Activated CD4-positive, alpha-beta memory T cell treated with anti-CD3 and anti-CD28 coated beads for 36 hours (primary cell): ENCODE results near the gene RGL1. TPM values are rescaled to one million over a fixed set of nuclear protein-coding genes. Genes with fewer than 3 reads are reported as not detected.
"Not testable (repeated sequence)": the region's sequence is repeated elsewhere in the genome, so short reads cannot be mapped to it uniquely, and the experiment has no call there.

ENCODE experiments used
- CTCF ChIA-PET: fragments of 350-600 bp; sonication (Branson Sonifier 250); formaldehyde crosslinking; loops from one replicate; lab custom pipeline; 2021; ENCODE audit warnings: antibody characterized with exemption, inconsistent platforms; lab: Charles Lee
- POLR2A ChIA-PET: fragments of 350-600 bp; sonication (Branson Sonifier 250); formaldehyde crosslinking; loops from one replicate; lab custom pipeline; 2021; ENCODE audit warnings: antibody characterized with exemption; lab: Charles Lee
- DNase-seq: peaks from one replicate; pipeline ENCODE4 v3.0.0-alpha.2; 2020
- H3K27ac Mint-ChIP-seq: one replicate; pipeline ENCODE4 v1.8.0; 2021; ENCODE audit warnings: mixed read lengths
- H3K27me3 Mint-ChIP-seq: one replicate; pipeline ENCODE4 v1.8.0; 2021; ENCODE audit warnings: mixed read lengths
- H3K36me3 Mint-ChIP-seq: one replicate; pipeline ENCODE4 v1.8.0; 2021; ENCODE audit warnings: mixed read lengths
- H3K4me1 Mint-ChIP-seq: one replicate; pipeline ENCODE4 v1.8.0; 2021; ENCODE audit warnings: low read depth, mixed read lengths
- H3K4me3 Mint-ChIP-seq: one replicate; pipeline ENCODE4 v1.8.0; 2021; ENCODE audit warnings: mild to moderate bottlenecking, mixed read lengths
- H3K9me3 Mint-ChIP-seq: one replicate; pipeline ENCODE4 v1.8.0; 2021; ENCODE audit warnings: mixed read lengths
- intact Hi-C: fragments of 100-400 bp; cut with micrococcal nuclease; formaldehyde crosslinking; loops from one replicate; pipeline ENCODE4 v1.15.1; 2023
- total RNA-seq, 2 experiments: library from RNA; stranded (reverse); gene quantifications; one replicate each; pipeline ENCODE4 v1.2.3, GENCODE V29; 2021

The RGL1 gene
- total RNA-seq, 2 experiments from 2014 or later, result 1.8 TPM

DNA sequence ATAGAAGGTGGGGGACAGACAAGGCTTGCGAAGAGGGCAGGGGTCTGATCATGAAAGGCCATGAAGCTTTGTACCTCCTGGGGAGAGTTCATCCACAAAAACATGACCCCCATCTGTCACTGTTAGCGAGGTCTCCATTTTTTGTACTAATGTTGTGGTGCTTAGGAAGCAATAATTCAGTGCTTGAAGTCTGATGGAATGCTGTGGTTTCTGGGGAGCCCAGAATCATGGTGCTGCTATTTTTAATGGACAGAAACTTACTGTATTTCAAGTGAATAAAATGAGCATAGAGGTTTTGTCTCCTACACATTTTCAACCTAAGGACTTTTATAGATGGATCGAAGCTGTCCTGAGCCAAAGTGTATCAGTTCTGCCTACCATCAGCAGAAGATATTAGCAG lies 28.2 kb upstream of the RGL1 start:
- H3K9me3 Mint-ChIP-seq, result peaks cover 12% of the 10 kb centered on the region
- H3K27ac Mint-ChIP-seq, result no peak overlapping the region
- no peaks in the 10 kb centered on the region for H3K27me3 Mint-ChIP-seq
- DNase-seq, result no peak
- ChIA-PET CTCF (no interaction called here), POLR2A (no interaction called here)
- H3K4me1 Mint-ChIP-seq, result no peaks in the 10 kb centered on the region
- H3K4me3 Mint-ChIP-seq, result no peak overlapping the region
- peaks cover 5% of the 10 kb centered on the region for H3K36me3 Mint-ChIP-seq
- intact Hi-C loops, result no loop called here

DNA sequence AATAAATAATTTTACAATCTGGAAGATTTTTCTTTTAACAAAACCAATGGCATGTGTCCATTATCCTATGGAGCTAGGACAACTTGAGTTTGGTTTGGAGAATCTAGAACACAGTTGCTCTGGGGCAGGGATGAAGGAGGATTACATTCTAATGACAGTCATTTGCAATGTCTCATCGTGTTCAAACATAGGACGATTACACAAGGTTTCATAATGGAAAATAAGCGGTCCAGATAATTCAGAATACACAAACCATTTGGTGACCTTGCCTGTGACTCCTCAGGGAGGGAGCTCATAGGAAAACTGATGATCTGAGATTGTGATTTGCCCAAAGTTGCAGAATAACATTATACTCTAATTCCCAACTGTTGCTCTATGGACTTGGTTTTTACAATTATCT lies 27.6 kb upstream of the RGL1 start:
- no peak for DNase-seq
- ChIA-PET CTCF (no interaction called here), POLR2A (no interaction called here)
- peaks cover 5% of the 10 kb centered on the region for H3K36me3 Mint-ChIP-seq
- intact Hi-C loops, result no loop called here
- H3K9me3 Mint-ChIP-seq, result peaks cover 12% of the 10 kb centered on the region
- no peaks in the 10 kb centered on the region for H3K27me3 Mint-ChIP-seq
- no peaks in the 10 kb centered on the region for H3K4me1 Mint-ChIP-seq
- no peak overlapping the region for H3K4me3 Mint-ChIP-seq
- H3K27ac Mint-ChIP-seq, result no peak overlapping the region

DNA sequence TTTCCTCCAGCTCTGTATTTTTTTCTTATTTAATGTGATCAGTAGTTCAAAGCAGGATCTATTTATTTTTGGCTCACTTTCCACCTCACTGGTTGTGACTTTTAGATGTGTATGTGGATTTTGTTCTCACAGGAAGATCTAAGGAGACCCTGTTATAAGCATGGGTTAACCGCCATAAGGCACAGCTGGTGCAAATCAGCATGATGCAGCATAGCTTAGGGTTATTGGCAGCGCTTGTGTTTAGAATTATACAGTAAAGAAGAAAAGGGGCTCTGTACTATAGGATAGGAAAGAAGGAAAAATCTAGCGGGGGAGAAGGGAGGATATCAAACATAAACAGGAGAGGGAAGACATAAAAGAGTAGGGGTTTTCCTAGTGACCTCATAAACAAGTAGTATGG lies 26.9 kb upstream of the RGL1 start:
- POLR2A ChIA-PET, result no interaction called here
- Mint-ChIP-seq H3K4me1 (no peaks in the 10 kb centered on the region), H3K27me3 (no peaks in the 10 kb centered on the region), H3K4me3 (no peak overlapping the region), H3K36me3 (peaks cover 5% of the 10 kb centered on the region), H3K27ac (no peak overlapping the region), H3K9me3 (peaks cover 12% of the 10 kb centered on the region)
- CTCF ChIA-PET, result no interaction called here
- no peak for DNase-seq
- intact Hi-C loops, result no loop called here

DNA sequence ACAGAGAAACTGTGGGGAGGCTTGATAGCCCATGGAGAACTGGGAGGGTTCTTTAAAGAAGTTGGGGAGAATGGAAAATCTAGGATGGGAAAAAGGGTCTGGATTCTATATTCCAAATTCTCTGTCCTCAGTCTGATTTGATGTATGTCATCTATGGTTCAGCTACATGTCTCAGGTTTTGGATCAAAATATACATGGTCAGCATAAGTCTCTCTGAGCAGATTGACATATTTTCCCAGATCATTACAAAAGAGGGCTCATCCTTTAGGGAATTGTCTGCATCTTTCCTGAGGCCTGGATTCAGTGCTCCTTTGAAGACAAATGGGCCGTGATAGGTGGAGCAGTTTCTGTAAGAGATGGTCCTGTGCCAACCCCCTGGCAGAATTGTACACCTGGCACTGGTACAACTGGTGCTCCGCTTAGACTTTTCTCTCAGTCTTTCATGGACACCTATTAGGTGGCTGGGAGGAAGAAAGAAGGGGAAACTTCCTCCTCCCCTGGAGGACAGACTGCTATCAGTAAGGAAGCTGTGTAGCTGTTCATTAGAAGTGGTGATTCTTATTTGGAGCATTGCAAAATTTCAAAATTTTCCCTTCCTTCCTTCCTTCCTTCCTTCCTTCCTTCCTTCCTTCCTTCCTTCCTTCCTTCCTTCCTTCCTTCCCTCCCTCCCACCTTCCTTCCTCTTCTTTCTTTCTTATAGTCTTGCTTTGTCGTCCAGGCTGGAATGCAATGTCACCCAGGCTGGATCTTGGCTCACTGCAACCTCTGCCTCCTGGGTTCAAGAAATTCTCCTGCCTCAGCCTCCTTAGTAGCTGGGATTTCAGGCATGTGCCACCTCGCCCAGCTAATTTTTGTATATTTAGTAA lies 26.1 kb upstream of the RGL1 start:
- H3K36me3 Mint-ChIP-seq, result peaks cover 5% of the 10 kb centered on the region
- POLR2A ChIA-PET, result no interaction called here
- no peak overlapping the region for H3K4me3 Mint-ChIP-seq
- H3K4me1 Mint-ChIP-seq, result no peaks in the 10 kb centered on the region
- intact Hi-C loops, result no loop called here
- DNase-seq, result no peak
- H3K27me3 Mint-ChIP-seq, result no peaks in the 10 kb centered on the region
- CTCF ChIA-PET, result no interaction called here
- peaks cover 12% of the 10 kb centered on the region for H3K9me3 Mint-ChIP-seq
- H3K27ac Mint-ChIP-seq, result no peak overlapping the region

DNA sequence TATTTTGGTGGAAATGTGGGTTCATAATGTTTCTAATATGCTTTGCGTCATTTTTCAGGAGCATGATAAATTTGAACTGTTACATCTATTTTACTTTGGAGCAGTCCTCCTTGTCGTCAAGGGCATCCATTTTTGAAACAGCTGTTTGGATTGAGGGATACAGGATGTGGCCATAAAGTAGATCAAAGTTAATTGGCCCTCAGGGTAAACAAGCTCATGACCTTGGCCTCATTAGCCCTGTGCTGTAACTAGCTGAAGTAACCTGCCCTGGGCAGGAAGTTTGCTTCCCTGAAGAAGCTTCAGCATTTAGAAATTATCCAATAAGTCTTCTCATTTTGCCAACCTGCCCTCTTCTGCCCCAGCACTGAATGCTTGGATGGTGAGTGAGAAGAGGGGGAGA lies 24.8 kb upstream of the RGL1 start:
- H3K27me3 Mint-ChIP-seq, result no peaks in the 10 kb centered on the region
- no peaks in the 10 kb centered on the region for H3K4me1 Mint-ChIP-seq
- H3K27ac Mint-ChIP-seq, result no peak overlapping the region
- H3K9me3 Mint-ChIP-seq, result peaks cover 3% of the 10 kb centered on the region
- no peaks in the 10 kb centered on the region for H3K36me3 Mint-ChIP-seq
- CTCF ChIA-PET, result no interaction called here
- intact Hi-C loops, result no loop called here
- H3K4me3 Mint-ChIP-seq, result no peak overlapping the region
- no peak for DNase-seq
- POLR2A ChIA-PET, result no interaction called here

DNA sequence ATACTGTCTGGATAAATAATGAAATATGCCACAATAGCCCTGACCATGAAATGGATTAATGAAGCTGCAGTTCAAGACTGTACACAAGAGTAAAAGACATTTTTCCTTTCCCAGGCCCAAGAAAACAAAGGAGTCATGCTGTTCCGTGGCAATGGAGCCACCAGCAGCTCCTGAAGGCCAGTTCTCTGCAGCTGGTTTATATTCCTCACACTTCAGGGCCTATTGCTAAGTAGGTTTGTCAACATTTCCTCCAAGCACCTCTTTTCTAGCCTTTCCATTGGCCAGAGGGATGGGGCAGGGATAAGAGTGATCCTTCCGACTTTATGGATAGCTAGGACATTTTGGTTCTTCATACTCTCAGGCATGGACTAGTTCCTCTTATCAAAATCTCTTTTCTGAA lies 24.2 kb upstream of the RGL1 start:
- H3K36me3 Mint-ChIP-seq, result no peaks in the 10 kb centered on the region
- ChIA-PET CTCF (no interaction called here), POLR2A (no interaction called here)
- intact Hi-C loops, result no loop called here
- no peak overlapping the region for H3K4me3 Mint-ChIP-seq
- H3K9me3 Mint-ChIP-seq, result no peaks in the 10 kb centered on the region
- no peaks in the 10 kb centered on the region for H3K27me3 Mint-ChIP-seq
- no peak for DNase-seq
- H3K4me1 Mint-ChIP-seq, result no peaks in the 10 kb centered on the region
- H3K27ac Mint-ChIP-seq, result no peak overlapping the region

DNA sequence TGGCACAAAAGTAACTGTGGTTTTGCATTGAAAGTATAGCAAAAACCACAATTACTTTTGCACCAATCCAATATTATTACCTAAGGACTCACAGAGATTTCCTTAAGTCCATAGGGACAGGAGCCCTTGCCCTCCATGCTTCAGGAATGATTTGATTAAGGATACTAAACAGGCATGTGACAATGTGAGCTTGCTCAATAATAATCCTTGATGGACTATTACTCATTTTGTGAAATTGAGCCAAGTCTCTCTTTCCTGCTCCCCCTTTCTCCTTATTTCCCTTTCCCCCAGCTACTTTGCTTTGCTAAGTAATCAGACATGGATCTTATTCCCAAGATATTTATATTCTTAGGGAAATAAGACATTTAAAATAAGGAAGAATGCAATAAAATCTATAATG lies 21.6 kb upstream of the RGL1 start:
- peaks cover 5% of the 10 kb centered on the region for H3K4me1 Mint-ChIP-seq
- H3K9me3 Mint-ChIP-seq, result no peaks in the 10 kb centered on the region
- ChIA-PET POLR2A (no interaction called here), CTCF (interaction anchor here (1.0 kb wide), 1 partner anchor 25 kb away, joined by 4 read pairs; no protein-coding TSS in a partner anchor)
- H3K36me3 Mint-ChIP-seq, result no peaks in the 10 kb centered on the region
- peaks cover 2% of the 10 kb centered on the region for H3K27me3 Mint-ChIP-seq
- no peak overlapping the region for H3K4me3 Mint-ChIP-seq
- intact Hi-C loops, result no loop called here
- H3K27ac Mint-ChIP-seq, result no peak overlapping the region
- DNase-seq, result no peak

DNA sequence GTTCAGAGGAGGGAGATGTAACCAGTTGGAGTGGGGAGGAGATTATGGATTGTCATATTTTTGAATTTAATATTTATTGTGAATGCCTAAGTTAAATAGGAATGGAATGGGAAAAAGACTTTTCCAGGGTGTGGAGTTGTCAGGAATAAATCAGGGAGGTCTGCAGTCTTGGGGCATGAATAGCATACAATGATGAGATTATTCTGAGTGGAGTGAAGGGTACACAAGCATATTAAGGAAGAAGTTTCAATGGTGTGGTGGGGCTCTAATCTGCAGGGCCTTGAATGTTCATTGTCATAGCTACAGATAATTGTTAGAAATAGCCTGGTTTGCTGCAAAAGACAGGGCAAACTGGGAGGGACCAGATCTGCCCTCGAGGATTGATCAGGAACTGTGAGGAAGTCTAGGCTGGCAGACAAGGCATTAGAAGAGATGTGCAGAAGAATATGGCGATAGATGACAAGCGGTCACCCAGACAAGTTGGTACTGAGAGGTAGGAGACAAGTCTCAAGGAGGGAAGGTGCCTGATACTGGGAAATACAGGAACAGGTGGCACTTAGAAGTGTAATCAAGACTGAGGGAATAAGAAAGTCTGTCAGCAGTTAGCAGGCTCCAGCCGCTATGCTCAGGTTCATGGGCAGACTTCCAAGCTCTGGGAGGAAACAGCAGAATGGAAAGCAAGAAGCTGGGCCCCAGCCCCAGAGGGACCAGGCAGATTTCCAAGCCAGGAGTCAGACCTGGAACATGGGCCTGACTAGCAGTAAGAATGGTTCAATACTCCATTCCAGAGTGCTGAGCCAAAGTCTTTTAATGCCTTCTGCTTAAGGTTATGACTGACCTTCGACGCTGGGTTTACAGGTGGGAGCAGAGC lies 20.9 kb upstream of the RGL1 start:
- peaks cover 5% of the 10 kb centered on the region for H3K4me1 Mint-ChIP-seq
- ChIA-PET CTCF (no interaction called here), POLR2A (no interaction called here)
- no peak overlapping the region for H3K4me3 Mint-ChIP-seq
- H3K27ac Mint-ChIP-seq, result no peak overlapping the region
- H3K9me3 Mint-ChIP-seq, result no peaks in the 10 kb centered on the region
- H3K36me3 Mint-ChIP-seq, result no peaks in the 10 kb centered on the region
- peaks cover 2% of the 10 kb centered on the region for H3K27me3 Mint-ChIP-seq
- no peak for DNase-seq
- intact Hi-C loops, result no loop called here

DNA sequence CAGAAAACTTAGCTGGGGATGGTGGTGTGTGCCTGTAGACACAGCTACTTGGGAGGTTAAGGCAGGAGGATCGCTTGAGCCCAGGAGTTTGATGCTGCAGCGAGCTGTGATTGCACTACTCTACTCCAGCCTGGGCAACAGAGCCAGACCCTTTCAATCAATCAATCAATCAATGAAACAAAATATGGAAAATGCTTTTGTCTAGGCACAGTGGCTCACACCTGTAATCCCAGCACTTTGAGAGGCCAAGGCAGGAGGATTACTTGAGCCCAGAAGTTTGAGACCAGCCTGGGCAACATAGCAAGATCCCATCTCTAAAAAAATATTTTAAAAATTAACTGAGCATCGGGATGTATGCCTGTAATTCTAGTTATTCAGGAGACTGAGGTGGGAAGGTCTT lies 19.0 kb upstream of the RGL1 start:
- H3K4me1 Mint-ChIP-seq, H3K27ac Mint-ChIP-seq, H3K27me3 Mint-ChIP-seq, H3K36me3 Mint-ChIP-seq, CTCF ChIA-PET, H3K9me3 Mint-ChIP-seq, POLR2A ChIA-PET, intact Hi-C loops, H3K4me3 Mint-ChIP-seq, DNase-seq: not testable (repeated sequence)

DNA sequence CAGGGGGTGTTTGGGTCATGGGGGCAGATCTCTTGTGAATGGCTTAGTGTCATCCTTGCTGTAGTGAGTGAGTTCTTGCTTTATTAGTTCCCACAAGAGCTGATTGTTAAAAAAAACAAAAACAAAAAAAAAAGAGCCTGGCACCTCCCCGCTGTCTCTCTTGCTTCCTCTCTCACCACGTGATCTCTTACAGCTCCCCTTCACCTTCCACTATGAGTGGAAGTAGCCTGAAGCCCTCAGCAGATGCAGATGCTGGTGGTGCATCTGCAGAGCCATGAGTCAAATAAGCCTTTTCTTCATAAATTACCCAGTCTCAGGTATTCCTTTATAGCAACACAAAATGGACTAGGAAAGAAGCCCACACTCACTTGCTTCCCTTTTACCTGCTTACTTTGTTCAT lies 17.2 kb upstream of the RGL1 start:
- Mint-ChIP-seq H3K9me3 (no peaks in the 10 kb centered on the region), H3K36me3 (no peaks in the 10 kb centered on the region), H3K27ac (no peak overlapping the region), H3K4me1 (peaks cover 5% of the 10 kb centered on the region), H3K4me3 (no peak overlapping the region), H3K27me3 (peaks cover 2% of the 10 kb centered on the region)
- intact Hi-C loops, result no loop called here
- ChIA-PET POLR2A (no interaction called here), CTCF (interaction anchor here (1.2 kb wide), 1 partner anchor 128 kb away, joined by 3 read pairs; no protein-coding TSS in a partner anchor)
- no peak for DNase-seq

DNA sequence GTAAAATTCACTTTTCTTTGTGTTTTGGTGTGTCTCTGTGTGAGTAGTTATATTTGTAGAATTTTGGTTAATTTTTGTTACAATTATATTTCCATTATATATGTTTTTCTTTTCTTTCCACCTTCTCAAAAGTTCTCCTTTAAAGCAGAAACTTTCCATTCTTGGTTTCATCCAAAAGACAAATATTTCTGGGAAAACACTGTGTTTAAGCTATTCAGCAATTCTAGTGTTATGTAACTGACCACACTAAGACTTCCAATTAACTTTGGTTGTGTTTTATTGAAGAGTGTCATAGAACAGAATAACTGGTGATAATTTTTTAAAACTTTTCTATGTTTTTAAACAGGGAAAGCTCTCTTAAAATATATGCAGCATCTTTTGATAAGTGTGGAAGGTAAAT lies 13.6 kb upstream of the RGL1 start:
- Mint-ChIP-seq H3K27me3 (peaks cover 2% of the 10 kb centered on the region), H3K4me3 (no peak overlapping the region), H3K27ac (no peak overlapping the region), H3K36me3 (no peaks in the 10 kb centered on the region), H3K4me1 (peaks cover 5% of the 10 kb centered on the region), H3K9me3 (no peaks in the 10 kb centered on the region)
- POLR2A ChIA-PET, result no interaction called here
- no peak for DNase-seq
- intact Hi-C loops, result no loop called here
- CTCF ChIA-PET, result no interaction called here

DNA sequence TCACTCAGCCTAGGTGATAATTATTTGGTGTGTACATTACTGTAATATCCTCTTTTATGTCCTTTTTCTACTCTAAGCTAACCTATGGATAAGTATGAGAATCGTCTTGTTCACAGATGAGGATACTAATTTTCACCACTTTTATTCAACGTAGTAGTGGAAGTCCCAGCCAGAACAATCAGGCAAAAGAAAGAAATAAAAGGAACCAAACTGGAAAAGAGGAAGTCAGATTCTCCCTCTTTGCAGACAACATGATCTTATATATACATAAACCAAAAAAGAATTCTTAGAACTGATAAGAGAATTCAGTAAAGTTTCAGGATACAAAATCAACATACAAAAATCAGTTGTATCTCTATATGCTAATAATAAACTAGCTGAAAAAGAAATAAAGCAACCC lies 12.6 kb upstream of the RGL1 start:
- ChIA-PET POLR2A (no interaction called here), CTCF (no interaction called here)
- no peaks in the 10 kb centered on the region for H3K27me3 Mint-ChIP-seq
- DNase-seq, result no peak
- H3K4me3 Mint-ChIP-seq, result no peak overlapping the region
- H3K9me3 Mint-ChIP-seq, result no peaks in the 10 kb centered on the region
- H3K4me1 Mint-ChIP-seq, result peaks cover 5% of the 10 kb centered on the region
- H3K36me3 Mint-ChIP-seq, result no peaks in the 10 kb centered on the region
- no peak overlapping the region for H3K27ac Mint-ChIP-seq
- intact Hi-C loops, result no loop called here
